K562 (cell line): ENCODE results near the gene OR2Z1. TPM values are rescaled to one million over a fixed set of nuclear protein-coding genes. Genes with fewer than 3 reads are reported as not detected.

Source experiments
- ARID1B ChIP-seq: fragments of 450-650 bp; IDR thresholded peaks from 2 replicates; pipeline ENCODE4 v1.6.1; 2016; ENCODE audit warnings: antibody characterized with exemption, mild to moderate bottlenecking, inconsistent platforms
- CTBP1 ChIP-seq: fragments of 450-650 bp; IDR thresholded peaks from 2 replicates; pipeline ENCODE4 v1.6.1; 2016; ENCODE audit warnings: borderline replicate concordance
- ERF ChIP-seq: fragments of 450-650 bp; formaldehyde crosslinking; IDR thresholded peaks from 2 replicates; pipeline ENCODE4 v1.4.0; 2020; ENCODE audit warnings: mild to moderate bottlenecking, mixed read lengths
- ETV6 ChIP-seq, 3 experiments: fragments of 150-350 bp in 1 of 3; sonication (generic) in 1 of 3; formaldehyde crosslinking in 1 of 3; IDR thresholded peaks; 2 replicates each; pipeline versions ENCODE4 v1.6.1 to v1.8.0; 2014 to 2022; ENCODE audit warnings: borderline replicate concordance in 2 of 3, low read depth in 2 of 3, antibody characterized with exemption in 1 of 3, low read length in 1 of 3, mild to moderate bottlenecking in 1 of 3, missing genetic modification reagents in 1 of 3
- GABPA ChIP-seq: fragments of 200-800 bp; sonication (Bioruptor generic); conservative IDR thresholded peaks from 2 replicates; pipeline ENCODE4 v1.6.1; 2016; ENCODE audit warnings: low read depth, missing genetic modification characterization, missing compliant biosample characterization
- KDM5B ChIP-seq: fragments of 200-600 bp; sonication (generic); IDR thresholded peaks from 2 replicates; pipeline ENCODE4 v1.6.1; 2012; ENCODE audit warnings: low read depth, mild to moderate bottlenecking, moderate library complexity, low read length, control low read depth, inconsistent platforms; ENCODE audit not compliant: insufficient replicate concordance
- MCM7 ChIP-seq, 2 experiments: fragments of 450-650 bp; IDR thresholded peaks; 2 replicates each; pipeline ENCODE4 v1.6.1; 2016 to 2018
- MYC ChIP-seq, 2 experiments: fragments of 250-450 bp in 1 of 2; sonication (Bioruptor Pico) in 1 of 2; IDR thresholded peaks; 2 replicates each; pipeline versions ENCODE4 v1.5.1 to v1.6.1; 2012 to 2021; ENCODE audit warnings: low read depth in 2 of 2, borderline replicate concordance in 1 of 2, improper control_type of control experiment in 1 of 2, low read length in 1 of 2, mild to moderate bottlenecking in 1 of 2, moderate library complexity in 1 of 2
- NR3C1 ChIP-seq: sonication (generic); formaldehyde crosslinking; IDR thresholded peaks from 2 replicates; pipeline ENCODE4 v1.8.1; 2022; ENCODE audit warnings: missing genetic modification reagents
- POLR2AphosphoS2 ChIP-seq: IDR thresholded peaks from 2 replicates; pipeline ENCODE4 v1.6.1; 2012; ENCODE audit warnings: low read length, improper control_type of control experiment
- POLR3G ChIP-seq: IDR thresholded peaks from 2 replicates; pipeline ENCODE4 v1.6.1; 2011; ENCODE audit not compliant: insufficient read length, insufficient replicate concordance; ENCODE audit errors: extremely low read depth
- SIRT6 ChIP-seq: IDR thresholded peaks from one replicate; pipeline ENCODE4 v1.6.1; 2012; ENCODE audit warnings: low read depth, mild to moderate bottlenecking, control low read depth, inconsistent platforms, low read length, moderate library complexity
- SMARCC2 ChIP-seq: fragments of 450-650 bp; IDR thresholded peaks from 2 replicates; pipeline ENCODE4 v1.6.1; 2017; ENCODE audit warnings: antibody characterized with exemption, moderate library complexity, mild to moderate bottlenecking, low read depth
- STAT6 ChIP-seq: sonication (generic); formaldehyde crosslinking; IDR thresholded peaks from 2 replicates; pipeline ENCODE4 v1.8.1; 2023; ENCODE audit warnings: mild to moderate bottlenecking, missing genetic modification reagents
- ZFP30 ChIP-seq: fragments of 250-450 bp; sonication (Bioruptor Pico); IDR thresholded peaks from 2 replicates; pipeline ENCODE4 v1.8.0; 2022; ENCODE audit warnings: moderate library complexity, mild to moderate bottlenecking, inconsistent platforms, borderline replicate concordance
- ZNF124 ChIP-seq: sonication (generic); formaldehyde crosslinking; IDR thresholded peaks from 2 replicates; pipeline ENCODE4 v1.8.1; 2022; ENCODE audit warnings: missing genetic modification reagents
- ZNF655 ChIP-seq: fragments of 250-450 bp; sonication (Bioruptor Pico); IDR thresholded peaks from 2 replicates; pipeline ENCODE4 v1.5.0; 2021
- polyA plus RNA-seq, 8 experiments: library from polyadenylated mRNA; depleted of rRNA in 4 of 8; stranded (reverse) in 5 of 8; unstranded in 3 of 8; fragments of >200 nt; fragmentation: Nextera tagmentation in 2 of 8; fragmentation: Illumina TruSeq in 1 of 8; extraction: Ambion mirVana in 2 of 8; extraction: Trizol in 1 of 8; gene quantifications; 2 replicates each; pipeline versions ENCODE4 v1.2.1 to v1.2.3, GENCODE V29; 2011 to 2014; ENCODE audit warnings: inconsistent platforms in 1 of 8, missing spikeins in 1 of 8
- total RNA-seq, 7 experiments: library from RNA; depleted of rRNA in 6 of 7; stranded (reverse); fragments of >200 nt in 6 of 7; fragmentation: Illumina TruSeq in 2 of 7; extraction: Trizol in 2 of 7; gene quantifications; 2 replicates each; pipeline versions ENCODE4 v1.2.1 to v1.2.3, GENCODE V29; 2011 to 2021; ENCODE audit warnings: low replicate concordance in 1 of 7
- TF ChIP-seq, protein P1 (sequence below): fragments of 450-650 bp; formaldehyde crosslinking; IDR thresholded peaks from 2 replicates; pipeline ENCODE4 v1.4.0; 2020; ENCODE audit warnings: mild to moderate bottlenecking, mixed read lengths
- TF ChIP-seq, protein P2 (sequence below): sonication (generic); formaldehyde crosslinking; IDR thresholded peaks from 2 replicates; pipeline ENCODE4 v1.8.1; 2023; ENCODE audit warnings: mild to moderate bottlenecking, missing genetic modification reagents, moderate library complexity

The OR2Z1 gene
- total and polyA plus RNA-seq, 9 of the 15 experiments (the other 6 are each of a cell fraction or from before 2014, with no cell fraction given) = 0.13 TPM; not detected in 8

GRCh38 chr19:8681345-8682029, 39.9 kb upstream of the OR2Z1 start (continued):
- TF ChIP-seq STAT6 (no peak), ETV6 (IDR thresholded peaks at IDR 0.05; ENCODE audit: borderline replicate concordance in 1 of 2, low read depth in 2 of 2, low read length in 1 of 2) (peak; percentile 93 to 96), ETV6 (CRISPR knock-in tag; IDR thresholded peaks at IDR 0.05; ENCODE audit: borderline replicate concordance) (no peak), SMARCC2 (peak; percentile 31; the same call in 1 of the 2 replicates), ARID1B (peak; percentile 60), ZNF655 (CRISPR knock-in tag) (no peak), NR3C1 (CRISPR knock-in tag) (no peak), MYC (IDR thresholded peaks at IDR 0.05; ENCODE audit: low read depth, low read length) (no peak), MYC (CRISPR knock-in tag; IDR thresholded peaks at IDR 0.05; ENCODE audit: borderline replicate concordance, low read depth) (no peak), CTBP1 (peak; percentile 73), ZNF124 (CRISPR knock-in tag) (no peak), POLR3G (no peak), MCM7 (IDR thresholded peaks at IDR 0.05) (no peak), POLR2AphosphoS2 (no peak), ERF (CRISPR knock-in tag) (no peak), SIRT6 (no peak), GABPA (peak; percentile 47; the same call in 1 of the 2 replicates), ZFP30 (CRISPR knock-in tag) (no peak), KDM5B (no peak)
- TF ChIP-seq, protein P1, sequence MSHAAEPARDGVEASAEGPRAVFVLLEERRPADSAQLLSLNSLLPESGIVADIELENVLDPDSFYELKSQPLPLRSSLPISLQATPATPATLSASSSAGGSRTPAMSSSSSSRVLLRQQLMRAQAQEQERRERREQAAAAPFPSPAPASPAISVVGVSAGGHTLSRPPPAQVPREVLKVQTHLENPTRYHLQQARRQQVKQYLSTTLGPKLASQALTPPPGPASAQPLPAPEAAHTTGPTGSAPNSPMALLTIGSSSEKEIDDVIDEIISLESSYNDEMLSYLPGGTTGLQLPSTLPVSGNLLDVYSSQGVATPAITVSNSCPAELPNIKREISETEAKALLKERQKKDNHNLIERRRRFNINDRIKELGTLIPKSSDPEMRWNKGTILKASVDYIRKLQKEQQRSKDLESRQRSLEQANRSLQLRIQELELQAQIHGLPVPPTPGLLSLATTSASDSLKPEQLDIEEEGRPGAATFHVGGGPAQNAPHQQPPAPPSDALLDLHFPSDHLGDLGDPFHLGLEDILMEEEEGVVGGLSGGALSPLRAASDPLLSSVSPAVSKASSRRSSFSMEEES (CRISPR knock-in tag) = no peak
- TF ChIP-seq, protein P2, sequence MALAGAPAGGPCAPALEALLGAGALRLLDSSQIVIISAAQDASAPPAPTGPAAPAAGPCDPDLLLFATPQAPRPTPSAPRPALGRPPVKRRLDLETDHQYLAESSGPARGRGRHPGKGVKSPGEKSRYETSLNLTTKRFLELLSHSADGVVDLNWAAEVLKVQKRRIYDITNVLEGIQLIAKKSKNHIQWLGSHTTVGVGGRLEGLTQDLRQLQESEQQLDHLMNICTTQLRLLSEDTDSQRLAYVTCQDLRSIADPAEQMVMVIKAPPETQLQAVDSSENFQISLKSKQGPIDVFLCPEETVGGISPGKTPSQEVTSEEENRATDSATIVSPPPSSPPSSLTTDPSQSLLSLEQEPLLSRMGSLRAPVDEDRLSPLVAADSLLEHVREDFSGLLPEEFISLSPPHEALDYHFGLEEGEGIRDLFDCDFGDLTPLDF (CRISPR knock-in tag) = no peak
